Measurements from ENCODE around the gene STIMATE.
A peak's percentile ranks its signal among the peaks of the same experiment; 100 is the strongest.

The STIMATE gene

DNA sequence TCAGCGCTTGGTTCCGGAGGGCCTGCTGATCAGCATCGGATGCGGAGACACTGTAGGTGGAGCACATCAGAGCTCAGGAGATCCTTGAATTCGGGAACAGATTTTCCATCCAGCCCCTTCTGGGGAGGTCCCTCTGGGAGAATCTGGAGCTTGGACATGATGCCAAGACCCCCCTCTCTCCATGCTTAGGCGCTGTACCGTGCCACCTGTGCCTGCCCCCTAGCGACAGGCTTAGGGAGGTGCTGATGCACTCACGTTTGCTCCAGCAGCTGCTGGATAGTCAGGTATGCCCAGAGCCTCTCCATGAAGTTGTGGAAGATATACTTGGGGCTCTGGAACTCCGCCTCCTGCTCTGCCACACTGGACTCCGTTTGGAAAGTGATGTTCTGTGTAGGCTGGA is 76.6 kb downstream of the STIMATE start:
- H3K27me3 ChIP-seq, result no peaks in the 10 kb centered on the region
- H3K4me1 ChIP-seq, result no peaks in the 10 kb centered on the region
- DNase-seq, result peak; percentile 23
- H3K4me3 ChIP-seq (ENCODE audit: low read depth, low read length), result no peak overlapping the region
- H3K36me3 ChIP-seq, result no peaks in the 10 kb centered on the region
- TF ChIP-seq CTCF (IDR thresholded peaks at IDR 0.05; ENCODE audit: low read depth, low read length), result peak; percentile 57
- no peaks in the 10 kb centered on the region for H3K9me3 ChIP-seq

DNA sequence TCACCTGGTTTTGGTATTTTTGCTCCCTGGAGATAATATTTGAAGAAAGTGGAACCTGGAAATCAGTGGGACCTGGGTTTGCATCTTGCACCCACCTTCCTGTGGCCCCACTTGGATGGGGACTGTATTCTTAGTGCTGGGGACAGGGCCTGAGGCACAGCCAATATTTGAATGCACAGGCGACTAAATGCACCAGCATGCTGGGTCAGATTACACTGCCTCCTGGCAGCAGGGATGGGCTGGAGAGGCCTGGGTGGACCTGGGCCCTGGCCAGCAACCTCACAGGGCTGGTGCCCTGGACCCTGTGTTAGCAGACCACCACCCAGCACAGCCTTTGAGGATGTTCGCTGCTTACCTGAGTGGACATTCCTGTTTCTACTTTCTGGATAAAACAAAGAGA is 77.4 kb downstream of the STIMATE start:
- DNase-seq, result no peak
- no peak for TF ChIP-seq CTCF (IDR thresholded peaks at IDR 0.05; ENCODE audit: low read depth, low read length)
- no peaks in the 10 kb centered on the region for H3K4me1 ChIP-seq
- no peak overlapping the region for H3K4me3 ChIP-seq (ENCODE audit: low read depth, low read length)
- H3K9me3 ChIP-seq, result no peaks in the 10 kb centered on the region
- H3K27me3 ChIP-seq, result no peaks in the 10 kb centered on the region
- no peaks in the 10 kb centered on the region for H3K36me3 ChIP-seq

DNA sequence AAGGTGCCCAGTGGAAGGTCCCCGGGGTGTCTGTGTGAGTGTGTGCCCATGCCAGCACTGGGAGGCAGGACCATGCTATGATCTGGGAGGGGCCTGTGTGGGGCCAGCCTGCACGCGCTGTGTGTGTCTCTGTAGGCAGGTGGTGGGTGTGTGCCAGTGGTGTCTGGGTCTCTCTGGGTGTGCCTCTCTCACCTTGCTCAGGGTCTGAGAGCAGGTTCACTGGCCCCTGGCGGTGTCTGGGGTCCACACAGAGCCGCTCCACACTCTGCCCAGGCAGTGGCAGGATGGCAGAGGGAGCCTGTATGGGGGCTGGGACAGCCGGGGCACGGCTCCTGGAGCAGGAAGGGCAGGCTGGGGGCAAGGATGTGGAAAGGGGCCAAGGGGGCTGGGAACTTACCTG is 79.5 kb downstream of the STIMATE start:
- no peak for DNase-seq
- Histone ChIP-seq H3K4me1 (no peaks in the 10 kb centered on the region), H3K4me3 (ENCODE audit: low read depth, low read length) (no peak overlapping the region), H3K27me3 (no peaks in the 10 kb centered on the region), H3K36me3 (no peaks in the 10 kb centered on the region), H3K9me3 (no peaks in the 10 kb centered on the region)
- no peak for TF ChIP-seq CTCF (IDR thresholded peaks at IDR 0.05; ENCODE audit: low read depth, low read length)

DNA sequence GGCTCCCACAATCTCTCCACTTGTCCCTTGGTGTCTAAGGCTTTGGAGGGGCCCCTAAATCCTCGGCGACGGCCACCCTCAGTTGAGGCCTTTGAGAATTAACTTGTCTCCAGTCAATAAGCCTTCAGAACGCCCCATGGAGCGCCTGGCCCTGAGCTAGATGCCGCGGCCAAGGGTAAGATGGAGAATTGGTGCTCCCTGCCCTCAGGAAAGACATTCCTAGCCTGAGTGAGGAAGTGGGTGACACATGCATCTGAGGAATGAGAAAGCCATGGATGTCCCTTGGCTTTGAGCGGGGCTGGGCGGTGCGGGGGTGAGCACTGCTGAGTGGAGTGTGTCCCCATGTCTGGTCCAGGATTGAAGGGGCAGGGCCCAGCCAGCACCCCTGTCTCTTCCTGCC is 80.1 kb downstream of the STIMATE start:
- Histone ChIP-seq H3K27me3 (no peaks in the 10 kb centered on the region), H3K9me3 (no peaks in the 10 kb centered on the region), H3K36me3 (no peaks in the 10 kb centered on the region), H3K4me3 (ENCODE audit: low read depth, low read length) (no peak overlapping the region), H3K4me1 (no peaks in the 10 kb centered on the region)
- no peak for TF ChIP-seq CTCF (IDR thresholded peaks at IDR 0.05; ENCODE audit: low read depth, low read length)
- no peak for DNase-seq

- TF ChIP-seq CTCF (IDR thresholded peaks at IDR 0.05; ENCODE audit: low read depth, low read length), result no peak
- Histone ChIP-seq H3K9me3 (no peaks in the 10 kb centered on the region), H3K4me1 (no peaks in the 10 kb centered on the region)
Observed at GRCh38 chr3:52816654-52817053, 80.7 kb downstream of the STIMATE start.

DNA sequence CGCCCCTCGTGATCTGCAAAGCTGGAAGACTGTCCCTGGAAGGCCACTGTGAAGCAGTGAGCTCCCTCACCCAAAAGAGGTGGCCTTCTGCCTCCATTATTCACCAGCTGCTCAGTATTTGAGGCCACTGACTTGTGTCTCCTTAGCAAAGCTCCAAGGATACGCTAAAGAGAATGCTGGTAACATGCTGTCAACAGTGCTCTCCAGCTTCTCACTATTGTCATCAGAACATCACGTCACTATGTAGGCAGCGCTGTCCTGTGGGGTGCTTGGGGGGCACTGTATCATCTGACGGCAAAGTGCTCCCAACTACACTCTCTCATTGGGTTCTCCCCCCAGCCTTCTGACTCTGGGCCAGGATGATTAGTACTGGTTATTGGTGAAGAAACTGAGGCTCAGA is 81.1 kb downstream of the STIMATE start:
- Histone ChIP-seq H3K36me3 (no peaks in the 10 kb centered on the region), H3K9me3 (no peaks in the 10 kb centered on the region), H3K4me1 (no peaks in the 10 kb centered on the region), H3K4me3 (ENCODE audit: low read depth, low read length) (no peak overlapping the region), H3K27me3 (no peaks in the 10 kb centered on the region)
- no peak for TF ChIP-seq CTCF (IDR thresholded peaks at IDR 0.05; ENCODE audit: low read depth, low read length)
- no peak for DNase-seq

More at GRCh38 chr3:52816654-52817053, 80.7 kb downstream of the STIMATE start:
- Histone ChIP-seq H3K36me3 (no peaks in the 10 kb centered on the region), H3K27me3 (no peaks in the 10 kb centered on the region), H3K4me3 (ENCODE audit: low read depth, low read length) (no peak overlapping the region)
- no peak for DNase-seq

Data from BE2C (cell line).